NCI-H2196 treated with DMSO at 0.1 percent for 48 hours (cell line): ENCODE measurements around the gene TLE1.
"Not testable (repeated sequence)": the region's sequence is repeated elsewhere in the genome, so short reads cannot be mapped to it uniquely, and the experiment has no call there.

Experiments used
- DNase-seq: peaks from one replicate; lab custom pipeline; 2025; ENCODE audit not compliant: unreplicated experiment; lab: John Stamatoyannopoulos, UW

TLE1 gene

DNA sequence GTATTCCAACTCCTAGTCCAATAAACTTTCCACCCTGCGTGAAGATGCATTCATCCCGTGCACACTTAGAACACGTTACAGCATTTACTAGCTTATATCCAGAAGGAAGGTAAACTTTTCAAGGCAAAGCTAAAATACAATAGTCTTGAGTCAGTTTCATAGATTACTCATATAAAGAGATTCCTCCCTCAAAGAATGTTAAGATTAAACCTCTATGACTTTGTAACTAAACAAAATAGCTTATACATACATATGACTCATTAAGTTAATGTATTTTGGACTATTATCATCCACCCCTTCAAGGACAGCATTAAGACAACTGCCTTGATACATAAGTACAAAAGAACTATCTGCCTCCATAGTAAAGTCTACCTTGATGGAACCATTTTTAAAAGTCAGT, 36.1 kb downstream of the TLE1 start:
- no peak for DNase-seq

DNA sequence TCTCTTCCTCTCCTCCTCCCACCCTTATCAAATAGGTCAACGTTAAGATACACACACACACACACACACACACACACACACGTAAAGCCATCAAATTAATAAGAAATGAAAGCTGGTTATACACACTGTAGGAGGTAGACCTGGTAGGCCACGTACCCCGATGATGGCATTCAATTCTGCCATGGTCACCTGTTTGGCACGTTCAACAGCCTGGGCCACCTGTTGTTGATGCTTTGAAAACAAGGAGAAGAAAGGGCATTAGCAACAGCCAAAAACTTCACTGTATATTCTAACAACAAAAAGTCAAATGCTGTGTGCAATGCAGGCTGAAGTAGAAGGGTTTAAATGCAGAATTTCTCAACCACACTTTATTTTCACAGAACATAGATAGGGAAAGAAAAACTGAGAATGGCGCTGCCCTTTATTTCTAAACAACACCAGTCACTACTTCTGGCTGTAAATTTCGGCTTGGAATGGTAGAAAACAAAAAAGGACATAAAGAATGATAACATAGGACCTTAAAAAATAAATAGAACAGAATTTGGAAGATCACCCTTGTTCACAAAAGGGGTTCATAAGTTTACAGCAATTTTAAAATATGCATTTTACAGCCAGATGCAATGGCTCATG, 37.2 kb downstream of the TLE1 start:
- no peak for DNase-seq

GRCh38 chr9:81650586-81651515, 38.5 kb downstream of the TLE1 start:
- no peak for DNase-seq

DNA sequence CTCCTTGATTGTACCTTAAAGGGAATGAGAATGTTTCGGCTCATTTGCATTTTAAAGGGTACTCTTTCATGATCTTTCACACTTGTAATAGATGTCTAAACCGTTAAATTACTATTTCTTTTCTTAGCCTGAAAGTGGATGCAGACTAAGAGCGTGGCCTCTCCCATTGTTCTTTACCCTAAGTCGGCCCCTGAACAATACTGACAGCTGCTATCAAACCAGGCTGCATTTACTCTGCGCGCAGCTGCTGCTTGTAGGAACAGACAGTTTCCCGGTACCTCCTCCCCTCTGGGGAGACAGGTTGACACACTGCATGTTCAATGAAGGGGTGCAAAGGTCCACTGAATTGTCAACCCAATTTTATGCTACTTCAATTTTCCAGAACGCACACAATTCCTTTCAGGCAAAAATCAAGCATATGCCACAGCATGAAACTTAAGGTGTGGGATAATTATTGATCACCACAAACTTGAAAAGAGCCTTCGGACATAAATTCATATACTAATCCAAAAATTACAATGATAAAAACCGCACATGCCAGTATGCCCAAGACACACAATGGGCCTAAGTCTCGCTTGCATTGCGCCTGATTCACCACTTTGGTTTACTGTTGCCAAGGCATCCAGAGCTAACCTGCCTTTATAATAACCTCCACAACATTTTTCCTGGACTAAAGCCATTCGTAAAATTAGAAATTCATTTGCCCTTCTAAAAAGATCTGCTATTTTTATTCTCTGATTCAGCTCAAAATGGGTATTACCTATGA, 39.7 kb downstream of the TLE1 start:
- DNase-seq = no peak

DNA sequence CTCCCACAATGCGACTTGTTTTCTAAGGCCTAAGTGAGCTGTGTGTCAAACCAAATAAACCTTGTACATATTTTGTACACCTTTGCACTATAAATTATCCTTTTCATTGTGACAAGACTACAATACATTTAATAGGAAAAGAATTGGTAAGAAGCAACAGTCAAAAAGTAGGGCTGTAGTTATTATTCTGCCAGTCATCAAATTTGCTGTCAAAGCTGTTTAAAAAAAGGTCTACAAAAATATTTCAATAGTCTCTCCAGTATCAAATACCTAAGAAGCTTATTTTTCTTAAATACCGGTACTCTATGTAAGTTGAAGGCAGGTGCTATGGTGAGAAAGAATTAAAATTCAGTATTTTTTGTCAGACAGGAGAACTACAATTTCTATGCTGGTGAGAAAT, 40.5 kb downstream of the TLE1 start:
- no peak for DNase-seq

DNA sequence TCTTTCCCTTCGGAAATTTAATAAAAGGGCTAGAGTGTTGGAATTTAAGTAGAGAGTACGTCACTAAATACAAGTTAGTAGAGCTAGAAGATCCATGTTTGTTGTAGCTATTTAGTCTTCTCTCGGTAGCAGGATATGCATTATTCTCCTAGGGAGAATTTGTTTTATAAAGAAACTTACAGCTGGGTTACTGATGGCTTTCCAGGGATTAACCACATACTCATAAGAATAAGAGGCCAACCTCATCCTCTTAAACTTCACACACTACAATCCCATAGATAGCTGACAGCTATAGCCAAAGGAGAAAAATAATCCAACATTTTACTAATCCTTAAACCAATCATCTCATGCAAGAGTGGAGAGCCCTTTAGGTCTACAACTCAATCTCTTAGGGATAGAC, 43.0 kb downstream of the TLE1 start:
- DNase-seq = no peak

GRCh38 chr9:81644513-81644912, 44.8 kb downstream of the TLE1 start:
- DNase-seq = not testable (repeated sequence)

DNA sequence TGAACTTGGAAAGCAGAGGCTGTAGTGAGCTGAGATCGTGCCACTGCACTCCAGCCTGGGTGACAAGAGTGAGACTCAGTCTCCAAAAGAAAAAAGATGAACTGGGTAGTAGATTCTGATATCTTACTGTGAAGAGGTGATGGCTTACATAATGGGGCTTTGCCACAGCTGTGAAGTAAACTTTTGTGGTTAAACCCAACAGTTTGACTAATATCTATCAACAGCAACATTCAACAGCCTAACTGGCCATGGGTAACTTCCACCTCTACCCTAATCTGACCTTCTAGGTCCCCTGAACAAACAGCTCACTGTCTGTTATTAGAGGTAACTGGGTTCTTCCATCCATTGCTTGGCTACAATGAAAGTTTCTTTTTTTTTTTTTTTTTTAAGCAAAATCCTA, 52.1 kb downstream of the TLE1 start:
- no peak for DNase-seq

- DNase-seq = no peak
These were observed 53.1 kb downstream of the TLE1 start for GRCh38 chr9:81636255-81636599.

DNA sequence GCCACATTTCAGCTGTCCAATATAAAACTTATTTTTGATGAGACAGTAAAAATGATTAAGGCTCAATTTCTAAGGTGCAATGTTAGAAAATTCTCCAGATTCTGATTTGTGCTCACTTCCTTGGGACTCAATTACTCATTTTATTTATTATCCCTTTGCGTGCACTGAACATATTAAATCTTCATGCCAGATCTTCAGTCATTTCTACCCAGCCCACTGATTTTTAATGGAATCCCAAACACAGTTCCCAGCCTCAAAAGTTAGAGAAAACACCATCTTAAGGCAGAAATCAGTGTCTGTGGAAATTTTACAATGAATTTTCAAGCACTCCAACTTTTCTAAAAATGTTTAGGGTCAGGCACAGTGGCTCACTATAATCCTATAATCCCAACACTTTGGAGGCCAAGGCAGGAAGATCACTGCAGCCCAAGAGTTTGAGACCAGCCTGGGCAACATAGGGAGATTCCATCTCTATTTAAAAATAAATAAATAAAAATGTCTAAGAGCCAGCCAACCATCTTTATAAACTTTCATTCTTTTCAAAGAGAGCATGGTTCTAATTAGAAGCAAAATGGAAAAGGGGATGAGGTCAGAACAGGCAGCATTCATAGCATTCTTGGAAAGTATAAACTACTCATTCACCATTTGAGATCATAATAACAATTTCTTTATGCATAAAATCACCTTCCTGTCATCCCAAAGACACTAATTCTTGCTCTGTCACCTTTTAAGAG, 53.7 kb downstream of the TLE1 start:
- DNase-seq = no peak

GRCh38 chr9:81634915-81635516, 54.3 kb downstream of the TLE1 start:
- no peak for DNase-seq

DNA sequence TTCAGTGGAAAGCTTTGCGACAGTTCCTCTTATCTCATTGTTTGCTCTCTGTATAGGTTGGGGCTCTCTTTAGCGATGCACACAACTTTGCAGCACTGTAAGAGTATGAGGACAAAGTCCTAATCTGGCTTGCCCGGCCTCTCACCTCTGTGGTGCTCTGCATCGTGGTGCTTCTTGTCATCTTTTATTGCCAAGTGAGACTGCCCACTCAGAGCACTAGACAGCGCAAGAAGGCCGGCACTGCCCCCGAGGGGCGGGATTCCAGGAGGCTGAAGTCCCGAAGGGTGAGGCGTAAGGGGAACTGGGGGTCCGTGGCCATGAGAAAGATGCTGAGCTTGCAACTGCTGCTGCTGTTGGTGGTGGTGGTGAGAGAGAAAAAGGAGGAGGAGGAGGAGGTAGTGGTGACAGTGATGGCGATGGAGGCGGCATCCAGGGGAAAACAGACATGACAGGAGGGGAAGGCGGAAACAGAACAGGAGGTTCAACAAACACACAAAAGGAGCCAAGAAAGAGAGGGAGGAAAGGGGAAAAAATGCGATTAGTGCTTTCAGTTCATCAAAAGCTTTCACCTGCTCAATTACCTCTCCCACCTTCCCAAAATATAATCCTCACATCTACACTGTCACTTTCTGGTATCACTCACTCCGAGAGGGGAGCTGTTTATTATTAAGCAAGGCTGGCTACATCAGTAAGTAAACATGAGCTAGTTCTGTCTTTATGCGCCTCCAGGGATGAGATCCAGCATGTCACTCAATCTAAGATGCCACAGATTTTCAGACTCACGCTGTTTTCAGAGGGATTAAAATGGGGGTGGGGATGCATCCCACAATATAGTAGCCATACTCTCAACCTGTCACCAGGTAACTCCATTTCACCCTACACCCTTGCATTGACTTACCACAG, 55.1 kb downstream of the TLE1 start:
- DNase-seq = no peak

GRCh38 chr9:81632599-81632998, 56.7 kb downstream of the TLE1 start:
- no peak for DNase-seq

GRCh38 chr9:81631218-81631745, 58.1 kb downstream of the TLE1 start:
- DNase-seq = no peak

DNA sequence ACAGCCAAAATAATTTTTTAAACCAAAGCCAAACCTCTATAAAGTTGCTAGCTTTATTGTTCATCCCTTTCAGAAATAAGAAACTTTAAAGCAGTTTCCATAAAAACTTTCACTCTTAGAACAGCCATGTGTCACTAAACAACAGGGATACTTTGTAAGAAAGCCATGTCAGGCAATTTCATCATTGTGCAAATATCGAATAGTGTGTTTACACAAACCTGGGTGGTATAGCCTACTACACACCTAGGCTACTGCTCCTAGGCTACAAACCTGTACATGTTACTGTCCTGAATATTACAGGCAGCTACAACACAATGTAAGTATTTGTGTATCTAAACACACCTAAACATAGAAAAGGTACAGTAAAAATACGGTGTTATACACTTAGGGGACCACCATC, 59.9 kb downstream of the TLE1 start:
- no peak for DNase-seq

DNA sequence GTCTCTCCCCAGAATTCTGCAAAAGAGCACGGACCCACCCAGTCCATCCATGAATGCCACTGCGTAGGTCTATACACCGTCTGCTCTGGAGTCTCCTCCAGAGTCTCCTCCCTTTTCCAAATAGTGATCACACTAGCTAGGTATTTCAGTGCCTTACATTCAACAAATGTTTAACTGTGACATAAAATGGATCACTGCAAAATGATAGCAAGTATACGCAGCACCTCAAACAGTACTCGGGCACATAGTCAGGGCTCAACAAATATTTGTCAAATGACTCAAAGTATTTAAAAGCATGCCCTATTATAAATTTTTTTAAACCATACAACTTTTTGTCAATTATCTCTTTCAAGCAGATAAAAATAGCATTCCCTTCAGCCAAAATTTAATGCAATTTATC, 60.5 kb downstream of the TLE1 start:
- DNase-seq = no peak

DNA sequence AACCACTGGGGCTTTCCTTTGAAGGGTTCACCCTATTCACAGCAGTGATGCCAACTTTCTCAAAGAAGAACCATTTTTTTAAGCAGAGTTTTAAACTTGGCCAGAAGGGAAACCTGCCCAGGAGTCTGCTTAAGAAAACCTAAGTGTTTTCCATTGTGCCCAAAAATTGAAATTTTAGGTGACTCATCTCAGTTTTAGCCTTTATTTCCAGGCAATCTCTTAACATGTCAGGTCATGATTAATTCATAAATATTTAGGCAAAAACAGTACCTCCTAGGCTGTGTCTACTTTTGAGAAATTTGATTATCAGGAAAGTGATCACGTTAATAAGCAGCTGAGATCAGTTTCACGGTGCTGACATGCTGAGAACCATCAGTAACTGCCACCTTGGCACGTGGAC, 61.9 kb downstream of the TLE1 start:
- DNase-seq = no peak

DNA sequence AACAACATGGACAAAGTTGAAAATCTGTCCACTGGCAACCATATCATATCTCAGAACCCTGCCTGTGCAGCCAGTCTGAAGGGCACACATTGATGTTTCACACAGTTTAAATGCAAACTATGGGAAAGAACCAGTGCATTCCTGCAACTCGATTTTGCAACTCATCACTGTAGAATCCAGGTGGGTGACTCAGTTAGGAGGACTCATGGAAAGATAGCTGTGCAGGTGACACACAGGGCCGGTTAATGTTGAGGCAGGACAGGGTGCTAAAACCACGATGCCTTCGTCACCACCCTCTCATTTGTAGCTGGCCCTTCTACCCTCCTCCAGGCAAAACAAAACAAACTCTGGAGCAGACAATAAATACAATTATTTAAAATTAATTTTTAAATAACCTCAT, 62.8 kb downstream of the TLE1 start:
- DNase-seq = no peak

DNA sequence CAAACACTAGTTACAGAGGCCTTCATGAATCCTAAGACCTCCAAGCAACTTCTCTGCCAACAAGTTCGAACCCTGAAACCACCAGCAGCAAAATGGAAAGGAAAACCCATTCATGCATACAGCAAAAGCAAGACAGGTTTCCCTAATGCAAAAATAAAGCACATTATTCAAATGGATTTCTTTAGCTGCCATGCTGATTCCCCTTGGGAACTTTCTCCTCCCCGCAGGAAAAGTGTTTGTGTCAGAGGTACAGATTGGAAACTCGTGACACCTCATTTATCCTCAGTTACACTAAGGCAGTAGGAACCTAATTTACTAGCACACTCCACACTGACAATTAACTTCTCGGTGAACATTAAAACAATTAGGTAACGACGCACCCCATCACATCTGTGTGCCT, 63.4 kb downstream of the TLE1 start:
- DNase-seq = no peak

DNA sequence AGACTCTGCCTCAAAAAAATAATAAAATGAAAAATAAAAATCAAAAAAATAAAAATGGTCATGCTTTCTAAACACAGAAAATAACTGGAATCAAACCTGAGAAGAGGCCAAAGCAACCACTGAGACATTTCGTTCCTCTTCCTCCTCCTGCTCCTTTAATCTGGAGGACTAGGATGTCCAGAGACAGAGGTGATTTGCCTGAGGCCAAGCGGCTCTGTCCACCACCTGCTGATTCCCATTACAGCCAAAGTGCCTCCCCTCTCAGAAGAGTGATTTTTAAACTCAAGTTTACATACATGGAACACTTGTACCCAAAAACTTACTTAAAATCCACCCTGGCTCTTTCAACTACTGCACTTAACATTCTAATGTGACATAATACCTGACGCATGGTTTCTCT, 65.6 kb downstream of the TLE1 start:
- no peak for DNase-seq
